ENCODE results near the gene DET1.

DNA sequence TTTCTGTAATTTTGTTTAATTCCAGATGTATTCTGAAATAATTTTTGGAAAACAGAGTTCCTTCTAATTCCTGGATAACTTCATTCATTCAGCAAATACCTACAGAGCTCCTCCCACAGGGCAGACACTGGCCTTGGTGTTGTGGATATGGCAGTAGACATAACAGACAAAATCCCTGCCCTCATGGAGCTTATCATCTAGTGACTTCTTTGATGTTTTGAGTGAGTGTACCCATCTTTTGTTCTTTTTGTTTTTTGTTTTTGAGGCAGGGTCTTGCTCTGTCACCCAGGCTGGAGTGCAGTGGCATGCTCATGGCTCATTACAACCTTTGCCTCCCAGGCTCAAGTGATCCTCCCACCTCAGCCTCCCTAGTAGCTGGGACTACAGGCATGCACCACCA is 21.1 kb downstream of the DET1 start:
- TF ChIP-seq, protein P1, sequence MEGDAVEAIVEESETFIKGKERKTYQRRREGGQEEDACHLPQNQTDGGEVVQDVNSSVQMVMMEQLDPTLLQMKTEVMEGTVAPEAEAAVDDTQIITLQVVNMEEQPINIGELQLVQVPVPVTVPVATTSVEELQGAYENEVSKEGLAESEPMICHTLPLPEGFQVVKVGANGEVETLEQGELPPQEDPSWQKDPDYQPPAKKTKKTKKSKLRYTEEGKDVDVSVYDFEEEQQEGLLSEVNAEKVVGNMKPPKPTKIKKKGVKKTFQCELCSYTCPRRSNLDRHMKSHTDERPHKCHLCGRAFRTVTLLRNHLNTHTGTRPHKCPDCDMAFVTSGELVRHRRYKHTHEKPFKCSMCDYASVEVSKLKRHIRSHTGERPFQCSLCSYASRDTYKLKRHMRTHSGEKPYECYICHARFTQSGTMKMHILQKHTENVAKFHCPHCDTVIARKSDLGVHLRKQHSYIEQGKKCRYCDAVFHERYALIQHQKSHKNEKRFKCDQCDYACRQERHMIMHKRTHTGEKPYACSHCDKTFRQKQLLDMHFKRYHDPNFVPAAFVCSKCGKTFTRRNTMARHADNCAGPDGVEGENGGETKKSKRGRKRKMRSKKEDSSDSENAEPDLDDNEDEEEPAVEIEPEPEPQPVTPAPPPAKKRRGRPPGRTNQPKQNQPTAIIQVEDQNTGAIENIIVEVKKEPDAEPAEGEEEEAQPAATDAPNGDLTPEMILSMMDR (IDR thresholded peaks at IDR 0.05) = no peak
- TF ChIP-seq POLR2A (IDR thresholded peaks at IDR 0.05; ENCODE audit: low read depth) = no peak
